ENCODE measurements around the gene RFLNA. TPM values are rescaled to one million over a fixed set of nuclear protein-coding genes. Genes with fewer than 3 reads are reported as not detected.

Gene RFLNA
- total and polyA plus RNA-seq, 2 experiments from 2014 or later, result 1.2 to 4.6 TPM

DNA sequence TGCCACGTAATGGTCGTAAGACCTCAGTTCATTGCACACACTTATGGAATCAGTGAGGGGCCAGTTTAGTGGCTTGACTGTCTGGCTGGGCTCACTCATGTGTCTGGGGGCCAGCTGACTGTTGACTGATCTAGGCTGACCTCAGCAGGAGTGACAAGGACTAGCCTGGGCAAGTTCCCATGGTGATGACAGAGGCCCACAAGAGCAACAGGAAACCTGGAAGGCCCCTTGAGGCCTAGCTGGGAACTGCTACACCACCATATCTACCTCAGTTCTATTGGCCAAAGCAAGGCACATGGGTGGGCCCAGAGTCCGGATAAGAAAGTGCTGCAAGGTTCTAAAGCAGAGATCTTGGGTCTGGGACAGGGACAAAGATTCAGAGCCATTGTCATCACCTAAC is 21.3 kb upstream of the RFLNA start:
- H2AFZ ChIP-seq, result 0 out of 2 replicates have a peak overlapping the region, but pooled peaks have one; percentile 7
- no peaks in the 10 kb centered on the region for H3K79me2 ChIP-seq (ENCODE audit: insufficient read depth)
- peaks cover under 1% of the 10 kb centered on the region for H3K27me3 ChIP-seq (replicated peaks; ENCODE audit: insufficient read depth)
- no peaks in the 10 kb centered on the region for H3K4me1 ChIP-seq (ENCODE audit: insufficient read depth)
- H3K9ac ChIP-seq, result no peak overlapping the region
- no peaks in the 10 kb centered on the region for H3K9me3 ChIP-seq (ENCODE audit: low read depth)
- H3K4me2 ChIP-seq (ENCODE audit: unreplicated experiment), result no peak overlapping the region
- in situ Hi-C loops (cut with MboI), result no loop called here
- peak; percentile 50 for DNase-seq
- no peak overlapping the region for H3K4me3 ChIP-seq
- 90 to 91% methylated on average over 3 of the region's 3 CpGs for WGBS, 2 experiments (ENCODE audit: low coverage in 1 of 2, low lambda C conversion rate in 2 of 2, missing lambda C conversion rate in 2 of 2)
- TF ChIP-seq EZH2 (IDR thresholded peaks at IDR 0.05; ENCODE audit: insufficient read depth, poor library complexity, severe bottlenecking) (no peak), EZH2phosphoT487 (IDR thresholded peaks at IDR 0.05; ENCODE audit: insufficient read depth, low read depth) (no peak)
- H4K20me1 ChIP-seq (ENCODE audit: insufficient read depth), result no peaks in the 10 kb centered on the region
- no peaks in the 10 kb centered on the region for H3K9me2 ChIP-seq (ENCODE audit: insufficient read depth)
- H3F3A ChIP-seq (ENCODE audit: insufficient read depth), result no peaks in the 10 kb centered on the region
- no peak overlapping the region for H3K27ac ChIP-seq
- no peaks in the 10 kb centered on the region for H3K36me3 ChIP-seq (ENCODE audit: low read depth)

DNA sequence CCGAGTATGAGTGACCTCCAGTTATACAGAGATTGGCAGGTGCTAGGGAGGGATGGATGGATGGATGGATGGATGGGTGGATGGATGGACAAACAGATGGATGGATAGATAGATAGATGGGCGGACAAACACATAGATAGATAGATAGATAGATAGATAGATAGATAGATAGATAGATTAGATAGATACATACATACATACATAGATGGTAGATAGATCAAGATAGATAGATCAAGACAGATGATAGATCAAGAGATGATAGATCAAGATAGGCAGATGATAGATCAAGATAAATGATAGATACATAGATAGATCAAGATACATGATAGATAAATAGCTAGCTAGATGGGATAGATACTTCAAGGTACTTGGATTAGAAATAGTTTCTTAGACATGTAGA is 18.6 kb upstream of the RFLNA start:
- Histone ChIP-seq H2AFZ (no peak overlapping the region), H3K36me3 (ENCODE audit: low read depth) (no peaks in the 10 kb centered on the region), H3K79me2 (ENCODE audit: insufficient read depth) (no peaks in the 10 kb centered on the region), H3K9me2 (ENCODE audit: insufficient read depth) (no peaks in the 10 kb centered on the region), H4K20me1 (ENCODE audit: insufficient read depth) (no peaks in the 10 kb centered on the region), H3F3A (ENCODE audit: insufficient read depth) (no peaks in the 10 kb centered on the region), H3K27ac (no peak overlapping the region), H3K4me1 (ENCODE audit: insufficient read depth) (no peaks in the 10 kb centered on the region), H3K4me3 (no peak overlapping the region), H3K9me3 (ENCODE audit: low read depth) (no peaks in the 10 kb centered on the region), H3K9ac (no peak overlapping the region), H3K4me2 (ENCODE audit: unreplicated experiment) (no peak overlapping the region), H3K27me3 (replicated peaks; ENCODE audit: insufficient read depth) (peaks cover 20% of the 10 kb centered on the region)
- DNase-seq, result no peak
- in situ Hi-C loops (cut with MboI), result no loop called here
- TF ChIP-seq EZH2phosphoT487 (IDR thresholded peaks at IDR 0.05; ENCODE audit: insufficient read depth, low read depth), result no peak
- 73 to 76% methylated on average over 2 of the region's 2 CpGs for WGBS, 2 experiments (ENCODE audit: low coverage in 1 of 2, low lambda C conversion rate in 2 of 2, missing lambda C conversion rate in 2 of 2)

DNA sequence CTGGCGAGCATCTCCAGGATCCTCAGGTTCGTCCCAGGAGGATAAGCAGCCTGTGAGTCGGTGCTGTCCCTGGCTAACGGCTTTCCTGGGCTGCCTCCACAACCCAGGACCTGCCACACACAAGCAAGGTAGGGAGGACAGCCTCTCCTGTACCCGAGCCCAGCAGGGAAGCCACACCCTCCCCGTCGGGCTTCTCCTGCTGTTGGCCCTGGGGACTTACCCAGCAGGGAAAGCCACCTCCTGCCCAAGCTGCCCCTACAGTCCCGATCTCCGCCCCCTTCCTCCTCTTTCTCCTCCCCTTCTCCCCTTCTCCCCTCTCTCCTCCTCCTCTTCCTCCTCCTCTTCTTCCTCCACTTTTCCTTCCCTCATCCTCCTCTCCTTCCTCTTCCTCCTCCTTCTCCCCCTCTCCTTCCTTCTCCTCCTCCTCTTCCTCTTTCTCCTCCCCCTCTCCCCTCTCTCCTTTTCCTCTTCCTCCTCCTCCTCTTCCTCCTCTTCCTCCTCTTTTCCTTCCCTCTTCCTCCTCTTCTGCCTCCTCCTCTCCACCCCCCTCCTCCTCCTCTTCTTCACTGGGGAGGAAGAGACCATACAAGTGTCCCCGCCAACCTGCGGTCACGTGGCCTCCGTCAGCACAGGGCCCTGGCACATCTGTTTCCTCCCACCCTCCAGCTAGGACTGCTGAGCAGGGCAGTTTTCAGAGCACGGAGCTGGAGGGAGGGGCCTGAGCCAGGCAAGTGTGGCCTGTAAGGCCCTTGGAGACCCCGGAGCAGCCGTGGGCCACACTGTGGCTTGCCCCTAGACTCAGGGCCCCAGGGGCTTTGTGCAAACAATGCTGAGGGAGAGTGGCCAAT is 17.3 kb upstream of the RFLNA start:
- in situ Hi-C loops (cut with MboI), result no loop called here
- no peak overlapping the region for H3K27ac ChIP-seq

DNA sequence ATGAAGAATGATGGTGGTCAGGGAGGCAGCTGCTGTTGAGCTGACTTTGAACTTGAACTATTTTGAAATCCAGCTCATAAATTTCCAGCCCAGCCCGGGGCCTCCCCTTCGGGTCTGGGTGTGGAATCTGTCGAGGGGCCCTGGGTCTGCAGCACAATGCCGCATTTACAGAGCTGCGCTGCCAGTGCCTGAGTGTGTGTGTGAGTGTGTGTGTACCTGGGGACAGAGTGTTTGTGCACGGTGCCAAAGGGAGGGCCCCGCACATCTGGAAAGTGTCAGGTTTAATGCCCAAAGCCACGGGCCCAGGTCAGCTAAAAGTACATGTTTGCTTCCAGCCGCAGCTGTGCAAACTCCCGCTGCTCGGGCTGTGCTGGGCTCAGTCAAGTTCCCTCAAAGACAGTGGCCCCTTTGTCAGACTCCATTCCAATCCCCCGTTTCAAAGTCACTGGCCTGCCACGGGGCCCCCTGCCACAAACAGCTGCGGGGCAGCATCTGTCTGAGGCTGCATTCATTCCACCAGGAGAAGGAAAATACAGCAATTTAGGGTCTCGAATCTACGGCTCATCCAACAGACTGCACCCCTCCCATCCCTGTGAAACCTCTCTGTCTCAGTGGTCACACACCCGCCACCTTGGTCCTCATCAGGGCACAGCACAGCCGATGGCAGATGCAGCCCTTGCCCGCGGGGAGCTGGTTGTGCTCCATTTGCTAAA is 16.3 kb upstream of the RFLNA start:
- no peaks in the 10 kb centered on the region for H3K36me3 ChIP-seq (ENCODE audit: low read depth)
- DNase-seq, result no peak
- no peak overlapping the region for H3K4me2 ChIP-seq (ENCODE audit: unreplicated experiment)
- H4K20me1 ChIP-seq (ENCODE audit: insufficient read depth), result no peaks in the 10 kb centered on the region
- no peak for TF ChIP-seq EZH2phosphoT487 (IDR thresholded peaks at IDR 0.05; ENCODE audit: insufficient read depth, low read depth)
- no peak overlapping the region for H2AFZ ChIP-seq
- H3K79me2 ChIP-seq (ENCODE audit: insufficient read depth), result no peaks in the 10 kb centered on the region
- no peaks in the 10 kb centered on the region for H3K4me1 ChIP-seq (ENCODE audit: insufficient read depth)
- no peak overlapping the region for H3K4me3 ChIP-seq
- no peaks in the 10 kb centered on the region for H3K9me2 ChIP-seq (ENCODE audit: insufficient read depth)
- H3K9me3 ChIP-seq (ENCODE audit: low read depth), result no peaks in the 10 kb centered on the region
- H3K27me3 ChIP-seq (replicated peaks; ENCODE audit: insufficient read depth), result peaks cover 34% of the 10 kb centered on the region
- no peaks in the 10 kb centered on the region for H3F3A ChIP-seq (ENCODE audit: insufficient read depth)
- no peak overlapping the region for H3K27ac ChIP-seq
- in situ Hi-C loops (cut with MboI), result no loop called here
- H3K9ac ChIP-seq, result no peak overlapping the region
- 74 to 78% methylated on average over 20 of the region's 20 CpGs for WGBS, 2 experiments (ENCODE audit: low coverage in 1 of 2, low lambda C conversion rate in 2 of 2, missing lambda C conversion rate in 2 of 2)

More for the DNA sequence above, 17.3 kb upstream of the RFLNA start:
- DNase-seq, result no peak
- no peaks in the 10 kb centered on the region for H3K36me3 ChIP-seq (ENCODE audit: low read depth)
- H2AFZ ChIP-seq, result no peak overlapping the region
- peaks cover 33% of the 10 kb centered on the region for H3K27me3 ChIP-seq (replicated peaks; ENCODE audit: insufficient read depth)
- H4K20me1 ChIP-seq (ENCODE audit: insufficient read depth), result no peaks in the 10 kb centered on the region
- H3K4me2 ChIP-seq (ENCODE audit: unreplicated experiment), result no peak overlapping the region
- H3K4me1 ChIP-seq (ENCODE audit: insufficient read depth), result no peaks in the 10 kb centered on the region
- H3K4me3 ChIP-seq, result no peak overlapping the region
- no peaks in the 10 kb centered on the region for H3F3A ChIP-seq (ENCODE audit: insufficient read depth)
- H3K9ac ChIP-seq, result no peak overlapping the region
- WGBS, 2 experiments (ENCODE audit: low coverage in 1 of 2, low lambda C conversion rate in 2 of 2, missing lambda C conversion rate in 2 of 2), result 46 to 47% methylated on average over 13 to 16 of the region's 16 CpGs
- no peak for TF ChIP-seq EZH2phosphoT487 (IDR thresholded peaks at IDR 0.05; ENCODE audit: insufficient read depth, low read depth)
- TF ChIP-seq EZH2 (IDR thresholded peaks at IDR 0.05; ENCODE audit: insufficient read depth, poor library complexity, severe bottlenecking), result no peak
- H3K79me2 ChIP-seq (ENCODE audit: insufficient read depth), result no peaks in the 10 kb centered on the region
- H3K9me2 ChIP-seq (ENCODE audit: insufficient read depth), result no peaks in the 10 kb centered on the region
- H3K9me3 ChIP-seq (ENCODE audit: low read depth), result no peaks in the 10 kb centered on the region
